Suprapubic skin (tissue), 4 donors: ENCODE measurements around the gene STX8. TPM values are rescaled to one million over a fixed set of nuclear protein-coding genes. Genes with fewer than 3 reads are reported as not detected.

Source experiments
- DNase-seq, 2 donors: peaks; one replicate each; pipeline ENCODE4 v3.0.0-alpha.2; 2019; ENCODE audit warnings: low spot score in 2 of 2
- H3K27ac ChIP-seq: fragments of 200-600 bp; sonication (generic); one replicate; pipeline ENCODE4 v1.5.1; 2019
- H3K27me3 ChIP-seq: fragments of 200-600 bp; sonication (generic); one replicate; pipeline ENCODE4 v1.5.1; 2019
- H3K36me3 ChIP-seq: fragments of 200-600 bp; sonication (generic); one replicate; pipeline ENCODE4 v1.5.1; 2019
- H3K4me1 ChIP-seq: fragments of 200-600 bp; sonication (generic); one replicate; pipeline ENCODE4 v1.5.1; 2019
- H3K4me3 ChIP-seq: fragments of 200-600 bp; sonication (generic); one replicate; pipeline ENCODE4 v1.5.1; 2019; ENCODE audit warnings: mild to moderate bottlenecking
- H3K9me3 ChIP-seq: fragments of 200-600 bp; sonication (generic); one replicate; pipeline ENCODE4 v1.5.1; 2019
- CTCF ChIP-seq, 2 donors: fragments of 200-600 bp in 1 of 2; fragments of 450-650 bp in 1 of 2; sonication (generic) in 1 of 2; IDR thresholded peaks; one replicate each; pipeline ENCODE4 v1.5.1; 2016 to 2019; ENCODE audit warnings: antibody characterized with exemption in 2 of 2, mild to moderate bottlenecking in 1 of 2, moderate library complexity in 1 of 2
- EP300 ChIP-seq: sonication (generic); formaldehyde crosslinking; IDR thresholded peaks from one replicate; pipeline ENCODE4 v1.6.1; 2017; ENCODE audit warnings: antibody characterized with exemption
- POLR2A ChIP-seq, 2 donors: fragments of 450-650 bp; IDR thresholded peaks; one replicate each; pipeline ENCODE4 v1.6.1; 2017; ENCODE audit warnings: antibody characterized with exemption in 2 of 2, mild to moderate bottlenecking in 2 of 2, moderate library complexity in 2 of 2
- POLR2AphosphoS5 ChIP-seq, 3 donors: sonication (generic); formaldehyde crosslinking; IDR thresholded peaks; one replicate each; pipeline ENCODE4 v1.6.1; 2017; ENCODE audit warnings: antibody characterized with exemption in 3 of 3
- WGBS: methylation state at CpG from one replicate; pipeline ENCODE4 v1.1.5; 2018; 5-methylcytosine and 5-hydroxymethylcytosine counted together
- total RNA-seq, 4 donors: library from RNA; depleted of rRNA; stranded (reverse); fragments of >200 nt; gene quantifications; one replicate each; pipeline ENCODE4 v1.1.0, GENCODE V29; 2016

The STX8 gene
- total RNA-seq, 4 donors from 2014 or later, result 21.5 to 74.0 (median 38.4) TPM

- no peak overlapping the region for H3K27ac ChIP-seq
- H3K4me3 ChIP-seq, result no peak overlapping the region
- TF ChIP-seq POLR2A (IDR thresholded peaks at IDR 0.05) (no peak), CTCF (IDR thresholded peaks at IDR 0.05) (no peak), POLR2AphosphoS5 (IDR thresholded peaks at IDR 0.05) (no peak), EP300 (no peak)
- 85% methylated on average over 9 of the region's 9 CpGs for WGBS
- H3K27me3 ChIP-seq, result no peaks in the 10 kb centered on the region
- H3K4me1 ChIP-seq, result no peaks in the 10 kb centered on the region
- H3K9me3 ChIP-seq, result no peaks in the 10 kb centered on the region
- no peak for DNase-seq
- H3K36me3 ChIP-seq, result no peaks in the 10 kb centered on the region
Observed at GRCh38 chr17:9329251-9329921, 246.2 kb downstream of the STX8 start.

GRCh38 chr17:9324864-9325263 lies 250.8 kb downstream of the STX8 start:
- H3K36me3 ChIP-seq, result no peaks in the 10 kb centered on the region
- no peaks in the 10 kb centered on the region for H3K27me3 ChIP-seq
- no peaks in the 10 kb centered on the region for H3K4me1 ChIP-seq
- no peak overlapping the region for H3K27ac ChIP-seq
- no peak for DNase-seq
- TF ChIP-seq CTCF (IDR thresholded peaks at IDR 0.05) (no peak), POLR2A (IDR thresholded peaks at IDR 0.05) (no peak), EP300 (no peak), POLR2AphosphoS5 (IDR thresholded peaks at IDR 0.05) (no peak)
- H3K4me3 ChIP-seq, result no peak overlapping the region
- WGBS, result 93% methylated on average over 4 of the region's 4 CpGs
- H3K9me3 ChIP-seq, result no peaks in the 10 kb centered on the region

- Histone ChIP-seq H3K27me3 (no peaks in the 10 kb centered on the region), H3K4me3 (no peak overlapping the region), H3K9me3 (no peaks in the 10 kb centered on the region), H3K36me3 (no peaks in the 10 kb centered on the region), H3K4me1 (no peaks in the 10 kb centered on the region), H3K27ac (no peak overlapping the region)
- no peak for DNase-seq
- WGBS, result 93% methylated on average over 2 of the region's 2 CpGs
- TF ChIP-seq POLR2A (IDR thresholded peaks at IDR 0.05), result no peak
- no peak for TF ChIP-seq POLR2AphosphoS5 (IDR thresholded peaks at IDR 0.05)
- TF ChIP-seq EP300, result no peak
- no peak for TF ChIP-seq CTCF (IDR thresholded peaks at IDR 0.05)
Observed at GRCh38 chr17:9322326-9322725, 253.3 kb downstream of the STX8 start.

GRCh38 chr17:9321890-9322289 lies 253.7 kb downstream of the STX8 start:
- no peaks in the 10 kb centered on the region for H3K9me3 ChIP-seq
- H3K36me3 ChIP-seq, result no peaks in the 10 kb centered on the region
- no peaks in the 10 kb centered on the region for H3K27me3 ChIP-seq
- TF ChIP-seq EP300 (no peak), POLR2A (IDR thresholded peaks at IDR 0.05) (no peak), POLR2AphosphoS5 (IDR thresholded peaks at IDR 0.05) (no peak), CTCF (IDR thresholded peaks at IDR 0.05) (no peak)
- no peak overlapping the region for H3K4me3 ChIP-seq
- H3K27ac ChIP-seq, result no peak overlapping the region
- H3K4me1 ChIP-seq, result no peaks in the 10 kb centered on the region
- no peak for DNase-seq
- WGBS, result 84% methylated on average over 5 of the region's 5 CpGs

DNA sequence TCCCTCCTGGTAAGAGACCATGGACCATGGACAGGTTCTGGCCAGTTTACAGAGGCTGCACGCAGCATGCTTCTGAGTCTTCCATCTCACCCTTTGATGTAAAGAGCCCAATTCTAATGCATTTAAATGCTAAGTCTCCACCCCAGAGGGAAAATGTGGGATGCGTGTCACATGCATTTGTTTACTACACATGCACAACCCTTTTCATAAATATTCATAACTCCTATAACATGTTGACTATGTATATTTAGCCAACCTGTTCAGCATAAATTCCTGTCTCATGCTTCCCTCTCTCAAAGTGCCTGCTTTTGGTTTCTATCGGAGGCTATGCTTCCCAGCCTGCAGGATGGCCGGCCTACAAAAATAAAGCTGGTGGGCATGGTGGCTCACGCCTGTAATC lies 260.3 kb downstream of the STX8 start:
- TF ChIP-seq CTCF (IDR thresholded peaks at IDR 0.05) (no peak), POLR2A (IDR thresholded peaks at IDR 0.05) (no peak), POLR2AphosphoS5 (IDR thresholded peaks at IDR 0.05) (no peak), EP300 (no peak)
- no peak for DNase-seq
- no peak overlapping the region for H3K4me3 ChIP-seq
- WGBS, result 98% methylated on average over 5 of the region's 5 CpGs
- no peak overlapping the region for H3K27ac ChIP-seq
- H3K27me3 ChIP-seq, result no peaks in the 10 kb centered on the region
- no peaks in the 10 kb centered on the region for H3K9me3 ChIP-seq
- H3K4me1 ChIP-seq, result no peaks in the 10 kb centered on the region
- peaks cover 3% of the 10 kb centered on the region for H3K36me3 ChIP-seq
